OCI-LY1 (cell line): ENCODE measurements around the gene HERPUD2.

ENCODE experiments used
- EZH2 ChIP-seq: fragments of 200-600 bp; sonication (generic), shearing (Covaris generic); IDR thresholded peaks from 2 replicates; pipeline ENCODE4 v1.8.0; 2017; ENCODE audit warnings: borderline replicate concordance, mixed run types, mild to moderate bottlenecking, antibody characterized with exemption, low read length, moderate library complexity, mixed read lengths
- TF ChIP-seq, protein P1 (sequence below): fragments of 200-600 bp; sonication (generic), shearing (Covaris generic); IDR thresholded peaks from 2 replicates; pipeline ENCODE4 v1.5.1; 2017; ENCODE audit warnings: mild to moderate bottlenecking, antibody characterized with exemption, low read length, moderate library complexity, mixed read lengths

DNA sequence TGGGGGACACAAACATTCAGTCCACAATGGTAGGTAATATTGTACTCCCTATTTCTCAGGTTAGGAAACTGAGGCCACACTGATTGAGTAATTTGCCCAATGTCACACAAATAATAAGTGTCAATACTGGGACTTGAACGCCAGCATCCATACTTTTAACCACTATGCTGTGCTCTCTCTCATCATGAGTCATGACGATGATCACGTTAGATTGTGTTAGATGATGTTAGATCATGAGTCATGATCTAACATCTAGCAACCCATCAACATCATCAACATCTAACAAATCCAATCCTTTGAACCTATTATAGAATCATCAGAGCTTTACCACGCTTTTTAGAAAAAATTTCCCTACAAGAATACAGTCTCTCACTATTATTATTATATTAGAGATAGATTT is 28.1 kb upstream of the HERPUD2 start:
- TF ChIP-seq, protein P1, sequence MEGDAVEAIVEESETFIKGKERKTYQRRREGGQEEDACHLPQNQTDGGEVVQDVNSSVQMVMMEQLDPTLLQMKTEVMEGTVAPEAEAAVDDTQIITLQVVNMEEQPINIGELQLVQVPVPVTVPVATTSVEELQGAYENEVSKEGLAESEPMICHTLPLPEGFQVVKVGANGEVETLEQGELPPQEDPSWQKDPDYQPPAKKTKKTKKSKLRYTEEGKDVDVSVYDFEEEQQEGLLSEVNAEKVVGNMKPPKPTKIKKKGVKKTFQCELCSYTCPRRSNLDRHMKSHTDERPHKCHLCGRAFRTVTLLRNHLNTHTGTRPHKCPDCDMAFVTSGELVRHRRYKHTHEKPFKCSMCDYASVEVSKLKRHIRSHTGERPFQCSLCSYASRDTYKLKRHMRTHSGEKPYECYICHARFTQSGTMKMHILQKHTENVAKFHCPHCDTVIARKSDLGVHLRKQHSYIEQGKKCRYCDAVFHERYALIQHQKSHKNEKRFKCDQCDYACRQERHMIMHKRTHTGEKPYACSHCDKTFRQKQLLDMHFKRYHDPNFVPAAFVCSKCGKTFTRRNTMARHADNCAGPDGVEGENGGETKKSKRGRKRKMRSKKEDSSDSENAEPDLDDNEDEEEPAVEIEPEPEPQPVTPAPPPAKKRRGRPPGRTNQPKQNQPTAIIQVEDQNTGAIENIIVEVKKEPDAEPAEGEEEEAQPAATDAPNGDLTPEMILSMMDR = no peak; the same call in 1 of the 2 replicates
- TF ChIP-seq EZH2 = no peak
